22Rv1 (cell line): ENCODE measurements around the gene LIMK2.

Source experiments
- CTCF ChIP-seq: fragments of 450-650 bp; IDR thresholded peaks from 2 replicates; pipeline ENCODE4 v1.5.1; 2017; ENCODE audit warnings: mild to moderate bottlenecking
- ZFX ChIP-seq: fragments of 450-650 bp; IDR thresholded peaks from 2 replicates; pipeline ENCODE4 v1.6.1; 2017; ENCODE audit warnings: antibody characterized with exemption, borderline replicate concordance

DNA sequence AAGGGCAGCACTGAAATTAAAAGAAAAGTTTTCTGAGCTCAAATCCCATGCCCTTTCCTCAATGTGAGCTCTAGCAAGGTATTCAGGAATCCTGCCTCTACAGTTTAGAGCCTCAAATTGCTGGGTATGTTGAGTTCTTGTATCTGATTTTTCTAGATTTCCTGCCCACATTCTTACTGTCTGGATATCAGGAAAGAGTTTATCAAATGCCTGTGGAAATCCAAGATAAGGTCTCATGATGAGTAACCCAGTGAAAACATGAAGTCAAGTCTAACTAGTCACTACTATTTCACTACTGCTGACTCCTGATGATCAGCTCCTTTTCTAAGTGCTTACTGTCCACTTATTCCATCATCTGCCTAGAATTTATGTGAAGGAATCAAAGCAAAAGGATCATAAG is 29.8 kb downstream of the LIMK2 start:
- TF ChIP-seq CTCF (0 out of 2 replicates have a peak, but pooled peaks have one; percentile 7), ZFX (no peak)
